HEK293T (cell line): Measurements from ENCODE around the gene POLD3.

Experiments used
- CTCF ChIA-PET: fragments of 350-600 bp; formaldehyde crosslinking; extraction: SDS; loops from one replicate; lab custom pipeline; 2021; ENCODE audit warnings: antibody characterized with exemption, inconsistent platforms; lab: Yijun Ruan, JAX
- POLR2A ChIA-PET: fragments of 350-600 bp; formaldehyde crosslinking; extraction: SDS; loops from one replicate; lab custom pipeline; 2020; ENCODE audit warnings: antibody characterized with exemption, inconsistent platforms; lab: Yijun Ruan, JAX
- DNase-seq: peaks from one replicate; pipeline ENCODE4 v3.0.0; 2012; ENCODE audit warnings: mixed read lengths; ENCODE audit errors: extremely low spot score
- ARNT ChIP-seq: fragments of 450-650 bp; IDR thresholded peaks from 2 replicates; pipeline ENCODE4 v1.6.1; 2017; ENCODE audit warnings: mild to moderate bottlenecking
- BHLHE40 ChIP-seq: fragments of 450-650 bp; IDR thresholded peaks from 2 replicates; pipeline ENCODE4 v1.6.1; 2016; ENCODE audit warnings: mild to moderate bottlenecking, moderate library complexity, borderline replicate concordance
- CTBP1 ChIP-seq: fragments of 450-650 bp; IDR thresholded peaks from 2 replicates; pipeline ENCODE4 v1.6.1; 2016; ENCODE audit warnings: borderline replicate concordance
- ELF4 ChIP-seq: fragments of 450-650 bp; IDR thresholded peaks from 2 replicates; pipeline ENCODE4 v1.6.1; 2017; ENCODE audit warnings: antibody characterized with exemption
- FOXA1 ChIP-seq: fragments of 450-650 bp; IDR thresholded peaks from 2 replicates; pipeline ENCODE4 v1.6.1; 2016; ENCODE audit warnings: mild to moderate bottlenecking
- FOXK2 ChIP-seq: fragments of 450-650 bp; IDR thresholded peaks from 2 replicates; pipeline ENCODE4 v1.6.1; 2016; ENCODE audit warnings: mild to moderate bottlenecking
- FOXM1 ChIP-seq: fragments of 450-650 bp; IDR thresholded peaks from 2 replicates; pipeline ENCODE4 v1.6.1; 2017; ENCODE audit warnings: mild to moderate bottlenecking, borderline replicate concordance
- HDGF ChIP-seq: fragments of 450-650 bp; IDR thresholded peaks from 2 replicates; pipeline ENCODE4 v1.6.1; 2017; ENCODE audit warnings: antibody characterized with exemption, borderline replicate concordance
- L3MBTL2 ChIP-seq: fragments of 450-650 bp; conservative IDR thresholded peaks from 2 replicates; pipeline ENCODE4 v1.6.1; 2016; ENCODE audit warnings: mild to moderate bottlenecking
- LEF1 ChIP-seq: fragments of 450-650 bp; IDR thresholded peaks from 2 replicates; pipeline ENCODE4 v1.6.1; 2017; ENCODE audit warnings: mild to moderate bottlenecking, borderline replicate concordance
- NFRKB ChIP-seq: fragments of 450-650 bp; IDR thresholded peaks from 2 replicates; pipeline ENCODE4 v1.6.1; 2016; ENCODE audit warnings: mild to moderate bottlenecking, moderate library complexity
- SP1 ChIP-seq: fragments of 450-650 bp; IDR thresholded peaks from 2 replicates; pipeline ENCODE4 v1.6.1; 2017
- SUZ12 ChIP-seq: fragments of 450-650 bp; IDR thresholded peaks from 2 replicates; pipeline ENCODE4 v1.6.1; 2016; ENCODE audit warnings: mild to moderate bottlenecking
- TARDBP ChIP-seq: fragments of 450-650 bp; IDR thresholded peaks from 2 replicates; pipeline ENCODE4 v1.6.1; 2016
- ZNF384 ChIP-seq: fragments of 450-650 bp; IDR thresholded peaks from 2 replicates; pipeline ENCODE4 v1.6.1; 2016
- TF ChIP-seq, protein P1 (sequence below): fragments of 450-650 bp; IDR thresholded peaks from 2 replicates; pipeline ENCODE4 v1.6.1; 2016

Gene POLD3

GRCh38 chr11:74672332-74672955 is 80.1 kb downstream of the POLD3 start:
- CTCF ChIA-PET, result interaction anchor here (0.9 kb wide), 1 partner anchor 30 kb away, joined by 3 read pairs; no protein-coding TSS in a partner anchor
- TF ChIP-seq NFRKB (no peak), SP1 (no peak), ELF4 (no peak), TARDBP (no peak), BHLHE40 (no peak), FOXM1 (no peak), LEF1 (no peak), ARNT (no peak), HDGF (no peak), FOXK2 (no peak)
- TF ChIP-seq, protein P1, sequence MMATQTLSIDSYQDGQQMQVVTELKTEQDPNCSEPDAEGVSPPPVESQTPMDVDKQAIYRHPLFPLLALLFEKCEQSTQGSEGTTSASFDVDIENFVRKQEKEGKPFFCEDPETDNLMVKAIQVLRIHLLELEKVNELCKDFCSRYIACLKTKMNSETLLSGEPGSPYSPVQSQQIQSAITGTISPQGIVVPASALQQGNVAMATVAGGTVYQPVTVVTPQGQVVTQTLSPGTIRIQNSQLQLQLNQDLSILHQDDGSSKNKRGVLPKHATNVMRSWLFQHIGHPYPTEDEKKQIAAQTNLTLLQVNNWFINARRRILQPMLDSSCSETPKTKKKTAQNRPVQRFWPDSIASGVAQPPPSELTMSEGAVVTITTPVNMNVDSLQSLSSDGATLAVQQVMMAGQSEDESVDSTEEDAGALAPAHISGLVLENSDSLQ, result no peak
- DNase-seq, result no peak
- POLR2A ChIA-PET, result no interaction called here

GRCh38 chr11:74672956-74673692 is 80.7 kb downstream of the POLD3 start:
- ChIA-PET CTCF (interaction anchor here (0.9 kb wide), 1 partner anchor 29 kb away, joined by 3 read pairs; no protein-coding TSS in a partner anchor), POLR2A (no interaction called here)
- DNase-seq, result no peak
- TF ChIP-seq FOXM1 (no peak), L3MBTL2 (no peak), SUZ12 (no peak), TARDBP (no peak), FOXK2 (no peak), BHLHE40 (no peak), SP1 (no peak), ZNF384 (no peak), FOXA1 (no peak)

GRCh38 chr11:74673693-74674360 is 81.4 kb downstream of the POLD3 start:
- DNase-seq, result no peak
- TF ChIP-seq ELF4, result no peak
- TF ChIP-seq, protein P1, result no peak
- no peak for TF ChIP-seq BHLHE40
- TF ChIP-seq L3MBTL2, result no peak
- TF ChIP-seq ZNF384, result no peak
- TF ChIP-seq SP1, result no peak
- TF ChIP-seq FOXA1, result no peak
- no peak for TF ChIP-seq NFRKB
- TF ChIP-seq SUZ12, result no peak
- CTCF ChIA-PET, result no interaction called here
- POLR2A ChIA-PET, result no interaction called here

- CTCF ChIA-PET, result no interaction called here
- no peak for DNase-seq
These were observed 83.4 kb downstream of the POLD3 start for GRCh38 chr11:74675761-74676160.

DNA sequence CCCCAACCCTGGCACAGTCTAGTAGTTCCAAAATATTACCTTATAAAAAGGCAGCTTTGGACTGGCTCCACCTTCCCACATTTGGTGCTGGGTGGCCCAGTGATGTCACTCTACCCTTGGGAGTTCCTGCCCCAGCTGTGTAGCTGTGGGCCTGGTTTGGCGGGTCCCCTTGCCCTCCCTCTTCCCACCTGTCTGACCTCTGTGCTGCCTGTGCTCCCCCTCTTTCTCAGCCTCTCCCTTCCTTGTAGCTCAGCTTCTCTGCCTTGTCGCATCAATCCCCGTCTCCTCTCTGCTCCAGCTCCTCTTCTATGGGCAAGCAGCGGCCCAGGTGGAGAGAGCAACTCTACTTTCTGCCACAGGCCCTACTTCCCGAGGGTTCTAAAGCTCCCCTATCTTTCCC is 84.2 kb downstream of the POLD3 start:
- no peak for DNase-seq
- no peak for TF ChIP-seq FOXM1
- CTCF ChIA-PET, result interaction anchor here (0.6 kb wide), 1 partner anchor 17 kb away, joined by 3 read pairs; no protein-coding TSS in a partner anchor
- POLR2A ChIA-PET, result interaction anchor here (0.9 kb wide), 1 partner anchor 13 kb away, joined by 3 read pairs; no protein-coding TSS in a partner anchor

More at GRCh38 chr11:74675761-74676160, 83.4 kb downstream of the POLD3 start:
- POLR2A ChIA-PET, result no interaction called here
- TF ChIP-seq SP1 (no peak), SUZ12 (no peak), CTBP1 (no peak), ARNT (no peak), FOXM1 (no peak), LEF1 (no peak), L3MBTL2 (no peak), TARDBP (no peak), HDGF (no peak), FOXA1 (no peak), NFRKB (no peak), ELF4 (no peak), BHLHE40 (no peak), ZNF384 (no peak), FOXK2 (no peak)
- TF ChIP-seq, protein P1, result no peak

GRCh38 chr11:74677131-74677530 is 84.7 kb downstream of the POLD3 start:
- TF ChIP-seq LEF1 (no peak), NFRKB (no peak), FOXA1 (no peak), SP1 (no peak)
- POLR2A ChIA-PET, result interaction anchor here (0.9 kb wide), 1 partner anchor 12 kb away, joined by 3 read pairs; no protein-coding TSS in a partner anchor
- DNase-seq, result no peak
- CTCF ChIA-PET, result no interaction called here
